IMR-90 (cell line): ENCODE data around the gene PAGE4. TPM values are rescaled to one million over a fixed set of nuclear protein-coding genes. Genes with fewer than 3 reads are reported as not detected.

Source experiments
- ATAC-seq: fragments of 200-7000 bp; cut with Tn5 transposase; 2 replicates; pipeline ENCODE4 v1.9.1; 2020; ENCODE audit warnings: low read depth, mild to moderate bottlenecking, moderate library complexity
- BruUV-seq: library from RNA; stranded (reverse); fragments of 400-500 nt; replicated peaks from 2 replicates; lab custom pipeline; 2021; lab: Mats Ljungman, UMichigan
- CTCF ChIA-PET: fragments of 300-600 bp; formaldehyde crosslinking; extraction: SDS; loops from one replicate; lab custom pipeline; 2021; ENCODE audit warnings: antibody characterized with exemption; lab: Yijun Ruan, JAX
- POLR2A ChIA-PET: fragments of 300-600 bp; sonication (Branson Sonifier 250); formaldehyde crosslinking; loops from one replicate; lab custom pipeline; 2022; ENCODE audit warnings: antibody characterized with exemption; ENCODE audit not compliant: unreplicated experiment; lab: Charles Lee
- DNase-seq: peaks from one replicate; pipeline ENCODE4 v3.0.0; 2013
- H2AFZ ChIP-seq: replicated peaks from 2 replicates; pipeline ENCODE3; 2013; ENCODE audit warnings: low read length, mild to moderate bottlenecking; ENCODE audit not compliant: poor library complexity
- H2AK5ac ChIP-seq: 2 replicates; pipeline ENCODE4 v1.6.1; 2013; ENCODE audit warnings: low read depth, low read length, inconsistent platforms
- H2AK9ac ChIP-seq: replicated peaks from 2 replicates; pipeline ENCODE3; 2013; ENCODE audit warnings: mild to moderate bottlenecking, low read depth, low read length, moderate library complexity; ENCODE audit not compliant: poor library complexity
- H2BK120ac ChIP-seq: 2 replicates; pipeline ENCODE4 v1.6.1; 2013; ENCODE audit warnings: low read depth, low read length, inconsistent platforms
- H2BK15ac ChIP-seq: 3 replicates; pipeline ENCODE4 v1.6.1; 2013; ENCODE audit warnings: low read depth, low read length, inconsistent platforms
- H2BK20ac ChIP-seq: 2 replicates; pipeline ENCODE4 v1.6.1; 2013; ENCODE audit warnings: low read depth, mild to moderate bottlenecking, inconsistent platforms, low read length, moderate library complexity
- H2BK5ac ChIP-seq: 2 replicates; pipeline ENCODE4 v1.6.1; 2013; ENCODE audit warnings: mild to moderate bottlenecking, low read depth, low read length, inconsistent platforms; ENCODE audit not compliant: poor library complexity, severe bottlenecking
- H3K14ac ChIP-seq: replicated peaks from 2 replicates; pipeline ENCODE4 v1.6.1; 2013; ENCODE audit warnings: low read depth, low read length, inconsistent platforms
- H3K18ac ChIP-seq: 2 replicates; pipeline ENCODE4 v1.6.1; 2013; ENCODE audit warnings: low read depth, low read length, control low read depth
- H3K23ac ChIP-seq: 2 replicates; pipeline ENCODE4 v1.6.1; 2013; ENCODE audit warnings: low read depth, low read length, inconsistent platforms
- H3K27ac ChIP-seq: 2 replicates; pipeline ENCODE4 v1.5.1; 2013; ENCODE audit warnings: mild to moderate bottlenecking, control low read depth, low read length; ENCODE audit not compliant: insufficient read depth
- H3K27me3 ChIP-seq: 2 replicates; pipeline ENCODE4 v1.6.1; 2013; ENCODE audit warnings: low read length; ENCODE audit not compliant: control insufficient read depth, insufficient read depth
- H3K36me3 ChIP-seq: 2 replicates; pipeline ENCODE4 v1.6.1; 2013; ENCODE audit warnings: low read length, mixed read lengths; ENCODE audit not compliant: control insufficient read depth, insufficient read depth
- H3K4ac ChIP-seq: 2 replicates; pipeline ENCODE4 v1.6.1; 2013; ENCODE audit warnings: low read depth, low read length, inconsistent platforms
- H3K4me1 ChIP-seq: 2 replicates; pipeline ENCODE4 v1.6.1; 2013; ENCODE audit warnings: low read length, mixed read lengths; ENCODE audit not compliant: control insufficient read depth, insufficient read depth
- H3K4me2 ChIP-seq: 2 replicates; pipeline ENCODE4 v1.6.1; 2013; ENCODE audit warnings: low read depth, mild to moderate bottlenecking, control low read depth, low read length, moderate library complexity
- H3K4me3 ChIP-seq: 2 replicates; pipeline ENCODE4 v1.5.1; 2013; ENCODE audit warnings: low read depth, mild to moderate bottlenecking, control low read depth, low read length, moderate library complexity; ENCODE audit not compliant: insufficient read depth
- H3K56ac ChIP-seq: 2 replicates; pipeline ENCODE4 v1.6.1; 2013; ENCODE audit warnings: low read length, inconsistent platforms; ENCODE audit not compliant: insufficient read depth; ENCODE audit errors: extremely low read depth
- H3K79me1 ChIP-seq, 2 experiments: 2 replicates each; pipeline ENCODE4 v1.6.1; 2013; ENCODE audit warnings: low read length in 2 of 2, inconsistent platforms in 1 of 2, low read depth in 1 of 2
- H3K9ac ChIP-seq: 2 replicates; pipeline ENCODE4 v1.6.1; 2013; ENCODE audit warnings: low read depth, low read length, control low read depth
- H3K9me1 ChIP-seq: 2 replicates; pipeline ENCODE4 v1.6.1; 2013; ENCODE audit warnings: low read length, inconsistent platforms; ENCODE audit not compliant: insufficient read depth
- H3K9me3 ChIP-seq: 2 replicates; pipeline ENCODE4 v1.6.1; 2013; ENCODE audit warnings: low read length; ENCODE audit not compliant: control insufficient read depth, insufficient read depth
- H4K20me1 ChIP-seq: 2 replicates; pipeline ENCODE4 v1.6.1; 2013; ENCODE audit warnings: low read length, inconsistent platforms; ENCODE audit not compliant: insufficient read depth
- H4K5ac ChIP-seq: 2 replicates; pipeline ENCODE4 v1.6.1; 2013; ENCODE audit warnings: mild to moderate bottlenecking, low read depth, low read length, control low read depth
- H4K8ac ChIP-seq, 2 experiments: 2 replicates each; pipeline ENCODE4 v1.6.1; 2013; ENCODE audit warnings: low read depth in 2 of 2, low read length in 2 of 2, control low read depth in 1 of 2, inconsistent platforms in 1 of 2
- H4K91ac ChIP-seq: 2 replicates; pipeline ENCODE4 v1.6.1; 2013; ENCODE audit warnings: low read depth, low read length, inconsistent platforms; ENCODE audit not compliant: insufficient read depth
- BHLHE40 ChIP-seq: fragments of 150-350 bp; IDR thresholded peaks from 2 replicates; pipeline ENCODE4 v1.6.1; 2016; ENCODE audit warnings: mild to moderate bottlenecking, low read depth, low read length
- CEBPB ChIP-seq: IDR thresholded peaks from 2 replicates; pipeline ENCODE4 v1.6.1; 2012; ENCODE audit warnings: low read depth, low read length, improper control_type of control experiment
- CHD1 ChIP-seq: IDR thresholded peaks from 2 replicates; pipeline ENCODE4 v1.6.1; 2012; ENCODE audit warnings: low read depth, low read length, improper control_type of control experiment
- CTCF ChIP-seq: conservative IDR thresholded peaks from 2 replicates; pipeline ENCODE4 v1.5.1; 2012; ENCODE audit warnings: mild to moderate bottlenecking, low read depth, low read length, improper control_type of control experiment
- ELK1 ChIP-seq: fragments of 150-350 bp; IDR thresholded peaks from 2 replicates; pipeline ENCODE4 v1.6.1; 2016; ENCODE audit warnings: low read depth, mild to moderate bottlenecking, low read length, moderate library complexity, borderline replicate concordance
- FOS ChIP-seq: fragments of 150-350 bp; IDR thresholded peaks from 2 replicates; pipeline ENCODE4 v1.6.1; 2016; ENCODE audit warnings: low read depth, low read length
- MAFK ChIP-seq: IDR thresholded peaks from 2 replicates; pipeline ENCODE4 v1.6.1; 2012; ENCODE audit warnings: low read depth, low read length, improper control_type of control experiment
- MAZ ChIP-seq: IDR thresholded peaks from 2 replicates; pipeline ENCODE4 v1.6.1; 2012; ENCODE audit warnings: low read depth, mild to moderate bottlenecking, low read length, improper control_type of control experiment, moderate library complexity, borderline replicate concordance
- NFE2L2 ChIP-seq: fragments of 150-350 bp; IDR thresholded peaks from 2 replicates; pipeline ENCODE4 v1.6.1; 2016; ENCODE audit warnings: low read depth, mild to moderate bottlenecking, low read length
- POLR2A ChIP-seq: IDR thresholded peaks from 2 replicates; pipeline ENCODE4 v1.6.1; 2012; ENCODE audit warnings: mild to moderate bottlenecking, low read depth, low read length
- RAD21 ChIP-seq: IDR thresholded peaks from 2 replicates; pipeline ENCODE4 v1.6.1; 2012; ENCODE audit warnings: low read length, improper control_type of control experiment
- RCOR1 ChIP-seq: IDR thresholded peaks from 2 replicates; pipeline ENCODE4 v1.6.1; 2012; ENCODE audit warnings: mild to moderate bottlenecking, low read length, improper control_type of control experiment; ENCODE audit not compliant: insufficient replicate concordance
- RFX5 ChIP-seq: IDR thresholded peaks from 2 replicates; pipeline ENCODE4 v1.8.0; 2012; ENCODE audit warnings: low read depth, mild to moderate bottlenecking, low read length, moderate library complexity
- SMC3 ChIP-seq: fragments of 150-350 bp; IDR thresholded peaks from 2 replicates; pipeline ENCODE4 v1.6.1; 2016; ENCODE audit warnings: low read depth, mild to moderate bottlenecking, antibody characterized with exemption, low read length, moderate library complexity
- USF2 ChIP-seq: fragments of 150-350 bp; IDR thresholded peaks from 2 replicates; pipeline ENCODE4 v1.6.1; 2017; ENCODE audit warnings: mild to moderate bottlenecking, antibody characterized with exemption, low read length, low read depth
- dilution Hi-C: fragments of 300-500 bp; cut with HindIII; formaldehyde crosslinking; loops from one replicate; pipeline ENCODE4 v1.14.3; 2018; ENCODE audit warnings: low sequenced_read_pairs; ENCODE audit not compliant: unreplicated experiment
- in situ Hi-C: fragments of 300-500 bp; cut with MboI; formaldehyde crosslinking; loops from 3 replicates; pipeline ENCODE4 v1.14.3; 2019; ENCODE audit warnings: low sequenced_read_pairs, inconsistent platforms, mixed read lengths
- intact Hi-C: fragments of 100-400 bp; cut with micrococcal nuclease; formaldehyde crosslinking; loops from 2 replicates; pipeline ENCODE4 v1.10.0; 2022
- polyA plus RNA-seq, 3 experiments: library from polyadenylated mRNA; depleted of rRNA; stranded (reverse); fragments of >200 nt; gene quantifications; 2 replicates each; pipeline ENCODE4 v1.2.3, GENCODE V29; 2012; ENCODE audit warnings: low replicate concordance in 1 of 3
- total RNA-seq: library from RNA; depleted of rRNA; stranded (reverse); fragments of >200 nt; gene quantifications from 2 replicates; pipeline ENCODE4 v1.2.3, GENCODE V29; 2012

PAGE4 gene
- total and polyA plus RNA-seq, 2 of the 4 experiments (the other 2 are of a cell fraction): not detected

- Histone ChIP-seq H3K14ac (no peak overlapping the region), H2BK15ac (no peak overlapping the region), H3K4me1 (no peaks in the 10 kb centered on the region), H3K9me1 (no peaks in the 10 kb centered on the region), H3K36me3 (no peaks in the 10 kb centered on the region), H3K9ac (no peak overlapping the region), H2BK5ac (no peak overlapping the region), H4K8ac (no peak overlapping the region), H3K4me2 (no peak overlapping the region), H4K5ac (no peak overlapping the region), H2AK9ac (no peak overlapping the region), H3K79me1 (no peaks in the 10 kb centered on the region), H2BK20ac (no peak overlapping the region), H3K27ac (no peak overlapping the region), H3K23ac (no peak overlapping the region), H3K4me3 (no peak overlapping the region), H4K20me1 (no peaks in the 10 kb centered on the region), H3K4ac (no peak overlapping the region), H3K9me3 (no peaks in the 10 kb centered on the region), H3K18ac (no peak overlapping the region), H2AK5ac (no peak overlapping the region), H2AFZ (no peak overlapping the region), H3K56ac (no peak overlapping the region), H2BK120ac (no peak overlapping the region), H3K27me3 (no peaks in the 10 kb centered on the region; the same call in none of the 2 replicates), H4K91ac (no peak overlapping the region)
- TF ChIP-seq FOS (no peak), BHLHE40 (no peak), SMC3 (no peak), NFE2L2 (no peak), RAD21 (no peak), MAFK (no peak), RFX5 (no peak), CTCF (no peak), USF2 (no peak), CEBPB (no peak), ELK1 (no peak), CHD1 (no peak), POLR2A (no peak), MAZ (no peak), RCOR1 (no peak)
- no TSS peak for BruUV-seq
- in situ Hi-C loops: no loop called here
- intact Hi-C loops: no loop called here
- dilution Hi-C loops: no loop called here
- DNase-seq (no peak), ATAC-seq (no peak)
- ChIA-PET POLR2A (interaction anchor here (0.5 kb wide), 1 partner anchor 1959 kb away, joined by 4 read pairs; no protein-coding TSS in a partner anchor), CTCF (no interaction called here)
Observed at GRCh38 chrX:49793686-49794085, 35.4 kb upstream of the PAGE4 start.
